Choroid plexus epithelial cell (primary cell): Measurements from ENCODE around the gene MPP2.

Experiments used
- DNase-seq: peaks from one replicate; pipeline ENCODE4 v3.0.0-alpha.2; 2010; ENCODE audit warnings: low read depth
- H3K4me3 ChIP-seq: 2 replicates; pipeline ENCODE4 v1.5.1; 2011; ENCODE audit warnings: low read depth, mild to moderate bottlenecking, control low read depth, low read length, moderate library complexity
- CTCF ChIP-seq: conservative IDR thresholded peaks from 2 replicates; pipeline ENCODE4 v1.5.1; 2011; ENCODE audit warnings: low read depth, mild to moderate bottlenecking, control low read depth, inconsistent platforms, low read length, moderate library complexity

Gene MPP2

DNA sequence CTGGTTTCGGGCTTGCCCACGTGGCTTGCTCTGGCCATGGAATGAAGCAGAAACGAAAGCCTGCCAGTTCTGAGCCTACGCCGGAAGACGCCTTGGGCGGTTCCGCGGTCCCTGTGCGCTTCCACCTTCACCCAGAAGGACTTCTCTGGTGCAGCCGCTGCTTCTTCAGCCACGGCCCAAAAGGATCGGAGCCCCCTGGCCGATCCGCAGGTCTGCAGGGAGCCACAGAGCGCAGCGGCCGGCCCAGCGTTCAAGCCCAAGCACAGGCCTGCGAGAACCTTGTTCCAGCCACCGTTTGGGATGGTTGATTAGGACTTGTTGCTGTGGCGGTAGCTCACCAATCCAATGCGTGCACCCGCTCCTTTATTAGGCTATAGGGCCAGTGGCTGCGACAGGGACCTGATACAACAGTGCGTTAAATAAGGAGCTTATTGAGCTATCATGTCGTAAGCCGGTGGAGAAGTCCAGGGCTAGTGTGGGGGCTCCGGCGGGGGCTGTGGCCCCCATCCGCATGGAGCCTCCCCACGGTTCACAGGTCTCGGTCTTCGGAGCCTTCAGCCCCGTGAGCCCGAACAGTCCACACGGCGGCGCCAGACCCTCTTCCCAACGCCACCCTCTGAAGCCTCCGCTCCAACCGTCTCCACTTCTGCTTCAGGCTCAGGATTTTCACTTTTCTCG, 10.2 kb upstream of the MPP2 start:
- TF ChIP-seq CTCF: peak; percentile 76
- peak overlapping the region; percentile 36 for H3K4me3 ChIP-seq
- peak; percentile 52 for DNase-seq

GRCh38 chr17:43917016-43917347, 9.6 kb upstream of the MPP2 start:
- DNase-seq: no peak
- H3K4me3 ChIP-seq: no peak overlapping the region
- TF ChIP-seq CTCF: no peak

DNA sequence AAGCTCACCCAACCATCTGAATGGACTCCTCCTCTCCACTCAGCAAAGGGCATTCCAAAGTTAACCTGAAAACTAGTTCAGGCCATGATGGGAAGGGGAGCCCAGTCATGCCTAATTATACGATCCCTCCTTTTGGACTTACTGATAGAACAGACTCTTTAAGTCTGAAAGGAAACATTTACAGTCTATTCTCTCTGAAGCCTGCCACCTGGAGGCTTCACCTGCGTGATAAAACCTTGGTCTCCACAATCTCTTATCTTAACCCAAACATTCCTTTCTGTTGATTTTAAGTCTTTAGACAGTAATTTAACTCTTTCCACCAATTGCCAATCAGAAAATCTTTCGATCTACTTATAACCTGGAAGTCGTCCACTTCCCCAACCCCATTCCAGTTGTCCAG, 9.0 kb upstream of the MPP2 start:
- H3K4me3 ChIP-seq: no peak overlapping the region
- TF ChIP-seq CTCF: no peak
- DNase-seq: no peak

DNA sequence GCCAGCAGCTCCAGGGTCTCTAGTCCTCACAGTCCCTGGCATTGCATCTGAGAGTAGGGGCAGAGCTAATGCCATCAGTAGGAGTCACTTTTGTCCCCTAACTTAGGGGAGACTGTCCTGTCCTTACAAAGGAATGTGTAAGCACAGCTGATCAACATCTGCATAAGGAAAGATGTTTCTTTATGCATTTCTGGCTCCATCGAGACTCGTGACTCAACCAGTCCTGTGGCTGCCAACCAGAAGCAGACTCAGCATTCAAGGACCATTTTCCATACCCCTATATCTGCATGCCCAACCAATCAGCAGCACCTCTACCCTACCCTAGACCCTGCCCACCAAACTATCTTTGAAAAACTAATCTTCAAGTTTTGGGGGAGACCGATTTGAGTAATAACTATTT, 8.2 kb upstream of the MPP2 start:
- DNase-seq: no peak
- no peak for TF ChIP-seq CTCF
- no peak overlapping the region for H3K4me3 ChIP-seq

GRCh38 chr17:43914451-43914850, 7.1 kb upstream of the MPP2 start:
- H3K4me3 ChIP-seq: no peak overlapping the region
- no peak for DNase-seq
- no peak for TF ChIP-seq CTCF

DNA sequence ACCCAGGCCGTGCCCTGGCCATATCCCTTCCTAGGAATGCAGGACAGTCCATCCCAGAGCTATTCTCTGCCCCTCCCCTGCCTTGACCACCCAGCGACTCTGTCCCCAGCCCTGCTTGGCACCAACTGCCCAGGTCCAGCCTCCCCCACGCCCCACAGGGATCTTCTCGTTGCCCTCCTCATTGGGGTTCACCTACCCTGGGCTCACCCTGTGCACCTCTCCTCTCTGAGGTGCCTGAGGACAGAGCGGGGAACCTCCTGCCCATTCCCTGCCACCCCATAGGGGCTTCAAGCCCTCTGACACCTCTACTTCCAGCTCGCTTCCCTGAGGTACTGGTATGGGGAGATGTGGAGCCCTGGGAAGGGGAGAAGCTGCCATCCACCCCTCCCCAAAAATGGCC, 6.2 kb upstream of the MPP2 start:
- TF ChIP-seq CTCF: no peak
- no peak overlapping the region for H3K4me3 ChIP-seq

GRCh38 chr17:43912635-43913304, 5.4 kb upstream of the MPP2 start:
- no peak for DNase-seq
- TF ChIP-seq CTCF: no peak

More for the DNA sequence above, 6.2 kb upstream of the MPP2 start:
- no peak for DNase-seq

More at GRCh38 chr17:43912635-43913304, 5.4 kb upstream of the MPP2 start:
- no peak overlapping the region for H3K4me3 ChIP-seq
